GM21447 (cell line): ENCODE results near the gene TMEM238.

Experiments
- ATAC-seq: cut with Tn5 transposase; IDR thresholded peaks from one replicate; pipeline ENCODE4 v1.9.1; 2021; ENCODE audit not compliant: unreplicated experiment

Gene TMEM238

GRCh38 chr19:55382013-55382412, 2.1 kb downstream of the TMEM238 start:
- no peak for ATAC-seq

GRCh38 chr19:55379174-55379573, 4.9 kb downstream of the TMEM238 start:
- no peak for ATAC-seq

GRCh38 chr19:55377356-55378131, 6.5 kb downstream of the TMEM238 start:
- ATAC-seq = no peak

- no peak for ATAC-seq
Observed at GRCh38 chr19:55376241-55376933, 7.7 kb downstream of the TMEM238 start, which contains the start of gene TMEM190. Gene TMEM190, plus strand, starts transcription at chr19:55376826. Its CDS starts 28 bp downstream, at chr19:55376854.

- ATAC-seq = no peak
Observed at GRCh38 chr19:55373993-55374757, 9.9 kb downstream of the TMEM238 start.

- ATAC-seq = no peak
Observed at GRCh38 chr19:55373306-55373992, 10.6 kb downstream of the TMEM238 start.

- ATAC-seq = no peak
Observed at GRCh38 chr19:55372316-55373081, 11.6 kb downstream of the TMEM238 start.

GRCh38 chr19:55370305-55370988, 13.6 kb downstream of the TMEM238 start, which contains the start of gene IL11:
Gene IL11, minus strand, starts transcription at chr19:55370463. Its CDS starts 153 bp downstream, at chr19:55370310.
- no peak for ATAC-seq

GRCh38 chr19:55369653-55370304, 14.3 kb downstream of the TMEM238 start:
- no peak for ATAC-seq

GRCh38 chr19:55368701-55369563, 15.2 kb downstream of the TMEM238 start:
- ATAC-seq = no peak

GRCh38 chr19:55368106-55368505, 16.0 kb downstream of the TMEM238 start:
- ATAC-seq = no peak

GRCh38 chr19:55366790-55367189, 17.3 kb downstream of the TMEM238 start:
- ATAC-seq = no peak

GRCh38 chr19:55365964-55366363, 18.1 kb downstream of the TMEM238 start:
- ATAC-seq = no peak

GRCh38 chr19:55365245-55365644, 18.8 kb downstream of the TMEM238 start:
- no peak for ATAC-seq

- ATAC-seq = no peak
Observed at GRCh38 chr19:55362990-55363716, 20.9 kb downstream of the TMEM238 start, which contains the start of gene GARIN5B. Gene GARIN5B, minus strand, starts transcription at chr19:55363260. Its CDS starts 194 bp downstream, at chr19:55363066.

- ATAC-seq = no peak
Observed at GRCh38 chr19:55362174-55362989, 21.7 kb downstream of the TMEM238 start.
